ENCODE results near the gene PPP2R2B.

DNA sequence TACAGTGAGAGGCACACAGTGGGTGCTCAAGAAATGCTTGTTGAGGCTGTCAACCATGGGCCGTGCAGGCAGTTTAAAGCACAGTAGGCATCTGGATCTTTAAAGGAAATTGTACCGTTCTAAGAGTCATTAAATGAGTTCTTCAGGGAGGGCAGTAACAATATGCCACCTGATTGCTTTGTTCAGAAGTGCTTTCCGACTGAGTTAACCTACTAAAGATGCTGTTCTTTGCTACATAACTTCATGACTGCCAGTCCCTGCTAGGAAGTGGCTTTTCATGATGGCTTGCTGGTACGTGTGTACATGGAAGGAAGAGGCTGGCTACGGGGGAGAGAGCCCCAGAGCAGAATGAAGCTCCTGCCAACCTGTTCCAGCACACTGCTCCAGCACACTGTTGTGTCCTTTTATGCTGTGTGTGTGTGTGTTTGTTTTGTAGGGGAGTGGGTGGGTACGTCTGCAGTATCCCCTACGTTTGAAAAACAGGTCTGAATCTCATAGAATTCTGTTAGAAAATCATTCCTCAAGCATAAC lies 41.9 kb upstream of the PPP2R2B start:
- TF ChIP-seq, protein P1, sequence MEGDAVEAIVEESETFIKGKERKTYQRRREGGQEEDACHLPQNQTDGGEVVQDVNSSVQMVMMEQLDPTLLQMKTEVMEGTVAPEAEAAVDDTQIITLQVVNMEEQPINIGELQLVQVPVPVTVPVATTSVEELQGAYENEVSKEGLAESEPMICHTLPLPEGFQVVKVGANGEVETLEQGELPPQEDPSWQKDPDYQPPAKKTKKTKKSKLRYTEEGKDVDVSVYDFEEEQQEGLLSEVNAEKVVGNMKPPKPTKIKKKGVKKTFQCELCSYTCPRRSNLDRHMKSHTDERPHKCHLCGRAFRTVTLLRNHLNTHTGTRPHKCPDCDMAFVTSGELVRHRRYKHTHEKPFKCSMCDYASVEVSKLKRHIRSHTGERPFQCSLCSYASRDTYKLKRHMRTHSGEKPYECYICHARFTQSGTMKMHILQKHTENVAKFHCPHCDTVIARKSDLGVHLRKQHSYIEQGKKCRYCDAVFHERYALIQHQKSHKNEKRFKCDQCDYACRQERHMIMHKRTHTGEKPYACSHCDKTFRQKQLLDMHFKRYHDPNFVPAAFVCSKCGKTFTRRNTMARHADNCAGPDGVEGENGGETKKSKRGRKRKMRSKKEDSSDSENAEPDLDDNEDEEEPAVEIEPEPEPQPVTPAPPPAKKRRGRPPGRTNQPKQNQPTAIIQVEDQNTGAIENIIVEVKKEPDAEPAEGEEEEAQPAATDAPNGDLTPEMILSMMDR (IDR thresholded peaks at IDR 0.05): no peak
- no peak for TF ChIP-seq POLR2A (IDR thresholded peaks at IDR 0.05)
